NCI-H82 (cell line): Measurements from ENCODE around the gene RNF224.

Source experiments
- DNase-seq: peaks from one replicate; lab custom pipeline; 2025; lab: John Stamatoyannopoulos, UW

Gene RNF224

GRCh38 chr9:137215196-137215986 is 11.9 kb upstream of the RNF224 start:
- no peak for DNase-seq

- no peak for DNase-seq
Measured at GRCh38 chr9:137216188-137216965, 10.9 kb upstream of the RNF224 start.

- DNase-seq, result peak; percentile 77
Measured at GRCh38 chr9:137217276-137218211, 9.8 kb upstream of the RNF224 start.

- no peak for DNase-seq
Measured at GRCh38 chr9:137218212-137218753, 9.0 kb upstream of the RNF224 start.

GRCh38 chr9:137218754-137219271 is 8.5 kb upstream of the RNF224 start:
- DNase-seq, result no peak

GRCh38 chr9:137219757-137220316 is 7.5 kb upstream of the RNF224 start:
- DNase-seq, result no peak

- DNase-seq, result no peak
Measured at GRCh38 chr9:137220317-137221094, 6.8 kb upstream of the RNF224 start.

GRCh38 chr9:137221095-137221505 is 6.2 kb upstream of the RNF224 start:
- DNase-seq, result no peak

- DNase-seq, result peak; percentile 23
Measured at GRCh38 chr9:137221506-137222111, 5.7 kb upstream of the RNF224 start.

- DNase-seq, result peak; percentile 59
Measured at GRCh38 chr9:137222190-137223077, 4.9 kb upstream of the RNF224 start, which contains the start of gene RNF208. Gene RNF208, minus strand, starts transcription at chr9:137222240. Its CDS starts 1,028 bp downstream, at chr9:137221212.

- DNase-seq, result peak; percentile 99
Measured at GRCh38 chr9:137223078-137223970, 4.0 kb upstream of the RNF224 start.

- DNase-seq, result no peak
Measured at GRCh38 chr9:137224830-137225694, 2.2 kb upstream of the RNF224 start, which contains the start of gene CYSRT1. Gene CYSRT1, plus strand, starts transcription at chr9:137225174. Its CDS starts 448 bp downstream, at chr9:137225622.

GRCh38 chr9:137225699-137226331 is 1.5 kb upstream of the RNF224 start:
- DNase-seq, result no peak

GRCh38 chr9:137226338-137227053 is 806 bp upstream of the RNF224 start:
- no peak for DNase-seq

- no peak for DNase-seq
Measured at GRCh38 chr9:137227853-137228505, 677 bp downstream of the RNF224 start.
